ENCODE measurements around the gene PYGM.

The PYGM gene

DNA sequence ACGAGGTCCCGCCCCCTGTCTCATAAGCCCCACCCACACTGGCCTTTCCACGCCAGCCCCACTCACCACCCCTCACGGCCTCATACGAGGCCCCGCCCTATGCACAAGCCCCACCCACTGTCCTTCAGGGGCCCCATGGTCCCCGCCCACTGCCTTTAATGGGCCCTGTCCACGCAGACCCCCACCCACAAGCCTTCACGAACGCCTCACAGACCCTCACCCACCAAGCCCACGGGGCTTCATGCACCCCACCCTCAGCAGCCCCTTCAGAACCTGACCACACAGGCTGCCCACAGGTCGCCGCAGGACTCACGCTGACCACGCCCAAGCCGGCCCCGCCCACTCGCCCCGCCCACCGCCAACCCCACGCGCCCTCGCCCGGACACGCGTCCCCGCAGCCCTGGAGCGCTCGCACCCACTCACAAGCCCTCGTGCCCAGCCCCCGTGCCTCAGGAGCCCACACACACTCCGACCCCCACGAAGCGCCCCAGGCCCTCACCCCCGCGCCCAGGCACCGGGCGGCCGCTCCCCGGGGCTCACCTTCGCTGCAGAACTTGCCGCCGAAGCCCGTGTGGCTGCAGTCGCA is 47.3 kb downstream of the PYGM start:
- DNase-seq (ENCODE audit: low read depth in 1 of 2, low spot score in 1 of 2): no peak
- Histone ChIP-seq H3K27me3 (ENCODE audit: insufficient read depth, poor library complexity, severe bottlenecking) (peaks cover 49% of the 10 kb centered on the region), H3K4me3 (replicated peaks; ENCODE audit: insufficient read depth, low read length) (no peak overlapping the region), H3K27ac (replicated peaks) (no peak overlapping the region)
- TF ChIP-seq GABPA (IDR thresholded peaks at IDR 0.05; ENCODE audit: low read depth): no peak
- TF ChIP-seq, protein P1, sequence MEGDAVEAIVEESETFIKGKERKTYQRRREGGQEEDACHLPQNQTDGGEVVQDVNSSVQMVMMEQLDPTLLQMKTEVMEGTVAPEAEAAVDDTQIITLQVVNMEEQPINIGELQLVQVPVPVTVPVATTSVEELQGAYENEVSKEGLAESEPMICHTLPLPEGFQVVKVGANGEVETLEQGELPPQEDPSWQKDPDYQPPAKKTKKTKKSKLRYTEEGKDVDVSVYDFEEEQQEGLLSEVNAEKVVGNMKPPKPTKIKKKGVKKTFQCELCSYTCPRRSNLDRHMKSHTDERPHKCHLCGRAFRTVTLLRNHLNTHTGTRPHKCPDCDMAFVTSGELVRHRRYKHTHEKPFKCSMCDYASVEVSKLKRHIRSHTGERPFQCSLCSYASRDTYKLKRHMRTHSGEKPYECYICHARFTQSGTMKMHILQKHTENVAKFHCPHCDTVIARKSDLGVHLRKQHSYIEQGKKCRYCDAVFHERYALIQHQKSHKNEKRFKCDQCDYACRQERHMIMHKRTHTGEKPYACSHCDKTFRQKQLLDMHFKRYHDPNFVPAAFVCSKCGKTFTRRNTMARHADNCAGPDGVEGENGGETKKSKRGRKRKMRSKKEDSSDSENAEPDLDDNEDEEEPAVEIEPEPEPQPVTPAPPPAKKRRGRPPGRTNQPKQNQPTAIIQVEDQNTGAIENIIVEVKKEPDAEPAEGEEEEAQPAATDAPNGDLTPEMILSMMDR (IDR thresholded peaks at IDR 0.05; ENCODE audit: insufficient read depth, low read length): no peak
- TF ChIP-seq, protein P2, sequence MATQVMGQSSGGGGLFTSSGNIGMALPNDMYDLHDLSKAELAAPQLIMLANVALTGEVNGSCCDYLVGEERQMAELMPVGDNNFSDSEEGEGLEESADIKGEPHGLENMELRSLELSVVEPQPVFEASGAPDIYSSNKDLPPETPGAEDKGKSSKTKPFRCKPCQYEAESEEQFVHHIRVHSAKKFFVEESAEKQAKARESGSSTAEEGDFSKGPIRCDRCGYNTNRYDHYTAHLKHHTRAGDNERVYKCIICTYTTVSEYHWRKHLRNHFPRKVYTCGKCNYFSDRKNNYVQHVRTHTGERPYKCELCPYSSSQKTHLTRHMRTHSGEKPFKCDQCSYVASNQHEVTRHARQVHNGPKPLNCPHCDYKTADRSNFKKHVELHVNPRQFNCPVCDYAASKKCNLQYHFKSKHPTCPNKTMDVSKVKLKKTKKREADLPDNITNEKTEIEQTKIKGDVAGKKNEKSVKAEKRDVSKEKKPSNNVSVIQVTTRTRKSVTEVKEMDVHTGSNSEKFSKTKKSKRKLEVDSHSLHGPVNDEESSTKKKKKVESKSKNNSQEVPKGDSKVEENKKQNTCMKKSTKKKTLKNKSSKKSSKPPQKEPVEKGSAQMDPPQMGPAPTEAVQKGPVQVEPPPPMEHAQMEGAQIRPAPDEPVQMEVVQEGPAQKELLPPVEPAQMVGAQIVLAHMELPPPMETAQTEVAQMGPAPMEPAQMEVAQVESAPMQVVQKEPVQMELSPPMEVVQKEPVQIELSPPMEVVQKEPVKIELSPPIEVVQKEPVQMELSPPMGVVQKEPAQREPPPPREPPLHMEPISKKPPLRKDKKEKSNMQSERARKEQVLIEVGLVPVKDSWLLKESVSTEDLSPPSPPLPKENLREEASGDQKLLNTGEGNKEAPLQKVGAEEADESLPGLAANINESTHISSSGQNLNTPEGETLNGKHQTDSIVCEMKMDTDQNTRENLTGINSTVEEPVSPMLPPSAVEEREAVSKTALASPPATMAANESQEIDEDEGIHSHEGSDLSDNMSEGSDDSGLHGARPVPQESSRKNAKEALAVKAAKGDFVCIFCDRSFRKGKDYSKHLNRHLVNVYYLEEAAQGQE (IDR thresholded peaks at IDR 0.05; ENCODE audit: insufficient replicate concordance, low read depth): no peak
- no peak for TF ChIP-seq POLR2AphosphoS5 (IDR thresholded peaks at IDR 0.05; ENCODE audit: low read depth)
- no peak for TF ChIP-seq SPI1 (IDR thresholded peaks at IDR 0.05; ENCODE audit: borderline replicate concordance, low read depth)

DNA sequence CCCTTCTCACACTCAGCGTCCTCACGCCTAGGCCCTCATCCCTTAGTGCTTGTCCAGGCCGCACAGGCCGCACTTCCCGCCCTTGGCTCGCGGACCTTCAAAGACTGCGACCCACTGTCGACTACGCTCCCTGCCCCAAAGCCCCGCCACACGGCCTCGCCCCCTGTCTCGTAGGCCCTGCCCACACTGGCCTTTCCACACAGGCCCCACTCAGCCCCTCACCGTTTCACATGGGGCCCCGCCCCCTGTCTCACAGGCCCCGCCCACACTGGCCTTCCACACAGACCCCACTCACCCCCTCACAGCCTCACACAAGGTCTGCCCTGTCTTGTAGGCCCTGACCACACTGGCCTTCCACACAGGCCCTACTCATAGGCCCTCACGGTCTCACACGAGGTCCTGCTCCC is 47.8 kb downstream of the PYGM start:
- no peak overlapping the region for H3K4me3 ChIP-seq (replicated peaks; ENCODE audit: insufficient read depth, low read length)
- TF ChIP-seq SPI1 (IDR thresholded peaks at IDR 0.05; ENCODE audit: borderline replicate concordance, low read depth): no peak
- TF ChIP-seq, protein P1 (IDR thresholded peaks at IDR 0.05; ENCODE audit: insufficient read depth, low read length): no peak
- no peak for TF ChIP-seq GABPA (IDR thresholded peaks at IDR 0.05; ENCODE audit: low read depth)
- TF ChIP-seq, protein P2 (IDR thresholded peaks at IDR 0.05; ENCODE audit: insufficient replicate concordance, low read depth): no peak
- no peak for TF ChIP-seq POLR2AphosphoS5 (IDR thresholded peaks at IDR 0.05; ENCODE audit: low read depth)
- no peak overlapping the region for H3K27ac ChIP-seq (replicated peaks)
- H3K27me3 ChIP-seq (ENCODE audit: insufficient read depth, poor library complexity, severe bottlenecking): peaks cover 46% of the 10 kb centered on the region
- no peak for DNase-seq (ENCODE audit: low read depth in 1 of 2, low spot score in 1 of 2)

DNA sequence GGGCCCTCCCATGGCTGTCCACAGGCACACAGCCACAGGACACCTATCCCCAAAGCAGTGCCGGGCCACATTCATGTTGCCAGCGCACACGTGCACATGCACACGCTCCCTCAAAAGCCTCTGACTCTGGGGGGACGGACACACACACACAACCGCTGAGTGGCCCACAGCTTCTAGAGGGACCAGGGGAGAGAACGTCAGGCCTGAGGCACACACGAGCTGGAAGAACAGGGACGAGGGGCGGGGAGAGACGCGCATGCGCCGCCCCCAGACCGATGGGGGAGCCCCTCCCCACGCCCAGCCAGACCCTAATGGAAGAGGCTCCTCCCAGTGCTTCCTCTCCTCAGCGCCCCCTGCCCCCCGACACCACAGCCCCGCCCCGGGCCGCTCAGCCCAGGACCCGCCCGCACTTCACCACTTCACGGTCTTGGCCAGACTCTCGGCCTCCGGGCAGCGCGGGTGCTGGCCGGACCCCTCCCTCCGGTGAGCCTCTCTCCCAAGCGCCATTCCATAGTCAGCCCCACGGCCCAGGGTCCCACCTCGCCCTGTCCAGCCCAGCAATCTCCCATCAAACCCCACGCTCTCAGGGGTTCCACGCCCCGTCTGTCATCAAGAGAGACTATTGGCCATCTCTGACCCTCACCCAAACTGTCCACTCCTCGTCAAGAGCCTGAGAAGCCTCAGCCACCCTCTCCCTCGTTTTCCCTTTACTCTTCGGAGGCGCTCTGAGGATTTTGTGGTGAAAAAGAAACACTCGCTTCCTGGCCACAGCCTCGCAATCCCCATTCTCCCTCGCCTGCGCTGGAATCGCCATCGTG is 48.4 kb downstream of the PYGM start:
- no peak overlapping the region for H3K4me3 ChIP-seq (replicated peaks; ENCODE audit: insufficient read depth, low read length)
- no peak overlapping the region for H3K27ac ChIP-seq (replicated peaks)

More for the DNA sequence above, 48.4 kb downstream of the PYGM start:
- DNase-seq (ENCODE audit: low read depth in 1 of 2, low spot score in 1 of 2): no peak
- H3K27me3 ChIP-seq (ENCODE audit: insufficient read depth, poor library complexity, severe bottlenecking): peaks cover 40% of the 10 kb centered on the region
- TF ChIP-seq GABPA (IDR thresholded peaks at IDR 0.05; ENCODE audit: low read depth) (no peak), POLR2AphosphoS5 (IDR thresholded peaks at IDR 0.05; ENCODE audit: low read depth) (no peak), SPI1 (IDR thresholded peaks at IDR 0.05; ENCODE audit: borderline replicate concordance, low read depth) (no peak)
- TF ChIP-seq, protein P1 (IDR thresholded peaks at IDR 0.05; ENCODE audit: insufficient read depth, low read length): no peak
- TF ChIP-seq, protein P2 (IDR thresholded peaks at IDR 0.05; ENCODE audit: insufficient replicate concordance, low read depth): no peak

Data from HL-60 (cell line).